Measurements from ENCODE around the gene PSMC3. TPM values are rescaled to one million over a fixed set of nuclear protein-coding genes. Genes with fewer than 3 reads are reported as not detected.

The PSMC3 gene
- total and polyA plus RNA-seq, 2 of the 13 experiments (the other 11 are each of a cell fraction or from before 2014, with no cell fraction given) = 75.8 to 214 TPM

- no peak for TF ChIP-seq ZNF275 (CRISPR knock-in tag; IDR thresholded peaks at IDR 0.05; ENCODE audit: borderline replicate concordance)
- TF ChIP-seq ZBED4 (CRISPR knock-in tag; IDR thresholded peaks at IDR 0.05; ENCODE audit: borderline replicate concordance) = peak; percentile 75; the same call in 1 of the 2 replicates
- TF ChIP-seq CREB3 (CRISPR knock-in tag; IDR thresholded peaks at IDR 0.05) = no peak
- no peak for TF ChIP-seq DPF2 (CRISPR knock-in tag; IDR thresholded peaks at IDR 0.05; ENCODE audit: borderline replicate concordance, low read depth)
- TF ChIP-seq ZFP82 (CRISPR knock-in tag; IDR thresholded peaks at IDR 0.05; ENCODE audit: borderline replicate concordance) = peak; percentile 45; the same call in 1 of the 2 replicates
- peak; percentile 93 for TF ChIP-seq ZNF687 (CRISPR knock-in tag; IDR thresholded peaks at IDR 0.05)
- TF ChIP-seq ZBTB10 (CRISPR knock-in tag; IDR thresholded peaks at IDR 0.05; ENCODE audit: borderline replicate concordance) = no peak; the same call in 1 of the 2 replicates
- TF ChIP-seq NONO (IDR thresholded peaks at IDR 0.05) = no peak
- TF ChIP-seq NONO (CRISPR knock-in tag; conservative IDR thresholded peaks at IDR 0.05) = no peak
- no peak for TF ChIP-seq ZNF597 (CRISPR knock-in tag; IDR thresholded peaks at IDR 0.05)
- TF ChIP-seq AKAP8 (CRISPR knock-in tag; IDR thresholded peaks at IDR 0.05) = no peak
- TF ChIP-seq CENPX (CRISPR knock-in tag; IDR thresholded peaks at IDR 0.05) = no peak
- no peak for TF ChIP-seq ATF3 (CRISPR knock-in tag; IDR thresholded peaks at IDR 0.05)
Measured at GRCh38 chr11:47437746-47438418, 11.6 kb upstream of the PSMC3 start (continued).
